A673 (cell line): ENCODE measurements around the gene PRKCQ.

ENCODE experiments used
- EZH2 ChIP-seq: fragments of 200-600 bp; sonication (generic); IDR thresholded peaks from 2 replicates; pipeline ENCODE4 v1.6.1; 2017; ENCODE audit warnings: borderline replicate concordance, low read depth, mild to moderate bottlenecking, mixed read lengths, antibody characterized with exemption, low read length; ENCODE audit not compliant: poor library complexity, severe bottlenecking
- TF ChIP-seq, protein P1 (sequence below): fragments of 300-800, 200-600 bp; sonication (generic); conservative IDR thresholded peaks from 2 replicates; pipeline ENCODE4 v1.5.1; 2017; ENCODE audit warnings: low read depth, mild to moderate bottlenecking, antibody characterized with exemption, low read length, moderate library complexity, mixed read lengths

DNA sequence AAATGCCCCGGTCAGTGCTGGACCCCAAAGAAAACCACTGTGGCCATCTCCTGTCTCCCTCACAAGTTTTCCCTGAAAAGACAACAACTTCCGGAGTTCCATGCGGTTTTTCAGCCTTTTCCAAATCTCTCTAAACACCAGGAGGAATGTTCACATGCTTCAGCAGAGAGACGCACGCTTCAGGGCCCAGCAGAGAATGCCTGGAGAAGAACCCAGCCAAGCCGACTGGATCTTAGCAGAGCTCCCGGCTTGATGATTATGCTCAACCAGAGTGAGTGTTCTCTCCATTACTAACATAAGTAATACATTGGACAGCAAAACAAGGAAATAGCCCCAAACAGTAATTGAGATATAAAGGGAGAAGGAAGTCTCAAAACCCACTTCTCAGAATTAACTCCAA is 17.9 kb downstream of the PRKCQ start:
- TF ChIP-seq, protein P1, sequence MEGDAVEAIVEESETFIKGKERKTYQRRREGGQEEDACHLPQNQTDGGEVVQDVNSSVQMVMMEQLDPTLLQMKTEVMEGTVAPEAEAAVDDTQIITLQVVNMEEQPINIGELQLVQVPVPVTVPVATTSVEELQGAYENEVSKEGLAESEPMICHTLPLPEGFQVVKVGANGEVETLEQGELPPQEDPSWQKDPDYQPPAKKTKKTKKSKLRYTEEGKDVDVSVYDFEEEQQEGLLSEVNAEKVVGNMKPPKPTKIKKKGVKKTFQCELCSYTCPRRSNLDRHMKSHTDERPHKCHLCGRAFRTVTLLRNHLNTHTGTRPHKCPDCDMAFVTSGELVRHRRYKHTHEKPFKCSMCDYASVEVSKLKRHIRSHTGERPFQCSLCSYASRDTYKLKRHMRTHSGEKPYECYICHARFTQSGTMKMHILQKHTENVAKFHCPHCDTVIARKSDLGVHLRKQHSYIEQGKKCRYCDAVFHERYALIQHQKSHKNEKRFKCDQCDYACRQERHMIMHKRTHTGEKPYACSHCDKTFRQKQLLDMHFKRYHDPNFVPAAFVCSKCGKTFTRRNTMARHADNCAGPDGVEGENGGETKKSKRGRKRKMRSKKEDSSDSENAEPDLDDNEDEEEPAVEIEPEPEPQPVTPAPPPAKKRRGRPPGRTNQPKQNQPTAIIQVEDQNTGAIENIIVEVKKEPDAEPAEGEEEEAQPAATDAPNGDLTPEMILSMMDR, result no peak
- no peak for TF ChIP-seq EZH2
